ENCODE measurements around the gene NBPF11. TPM values are rescaled to one million over a fixed set of nuclear protein-coding genes. Genes with fewer than 3 reads are reported as not detected.
"Not testable (repeated sequence)": the region's sequence is repeated elsewhere in the genome, so short reads cannot be mapped to it uniquely, and the experiment has no call there.

NBPF11 gene
- total RNA-seq, 2 experiments from 2014 or later: 13.2 to 20.3 TPM

GRCh38 chr1:148081205-148081604 lies 70.9 kb downstream of the NBPF11 start:
- H4K20me1 ChIP-seq (ENCODE audit: insufficient read depth, low read length); POLR2A ChIA-PET; H3K36me3 ChIP-seq (ENCODE audit: insufficient read depth, low read length); BruUV-seq (replicated peaks); H3K4me1 ChIP-seq (ENCODE audit: insufficient read depth, low read length, poor library complexity, severe bottlenecking); H2AFZ ChIP-seq (ENCODE audit: low read length); H3K4me2 ChIP-seq (ENCODE audit: low read length); H3K27ac ChIP-seq (ENCODE audit: low read depth, low read length, poor library complexity, severe bottlenecking); H3K4me3 ChIP-seq (ENCODE audit: low read depth, low read length, poor library complexity, severe bottlenecking); intact Hi-C loops (cut with micrococcal nuclease; ENCODE audit: unreplicated experiment); H3K9me3 ChIP-seq (ENCODE audit: low read length); H3K79me2 ChIP-seq (ENCODE audit: insufficient read depth, low read depth, low read length); H3K9me2 ChIP-seq (ENCODE audit: insufficient read depth, low read length); DNase-seq (ENCODE audit: low spot score); CTCF ChIA-PET (ENCODE audit: unreplicated experiment): not testable (repeated sequence)

DNA sequence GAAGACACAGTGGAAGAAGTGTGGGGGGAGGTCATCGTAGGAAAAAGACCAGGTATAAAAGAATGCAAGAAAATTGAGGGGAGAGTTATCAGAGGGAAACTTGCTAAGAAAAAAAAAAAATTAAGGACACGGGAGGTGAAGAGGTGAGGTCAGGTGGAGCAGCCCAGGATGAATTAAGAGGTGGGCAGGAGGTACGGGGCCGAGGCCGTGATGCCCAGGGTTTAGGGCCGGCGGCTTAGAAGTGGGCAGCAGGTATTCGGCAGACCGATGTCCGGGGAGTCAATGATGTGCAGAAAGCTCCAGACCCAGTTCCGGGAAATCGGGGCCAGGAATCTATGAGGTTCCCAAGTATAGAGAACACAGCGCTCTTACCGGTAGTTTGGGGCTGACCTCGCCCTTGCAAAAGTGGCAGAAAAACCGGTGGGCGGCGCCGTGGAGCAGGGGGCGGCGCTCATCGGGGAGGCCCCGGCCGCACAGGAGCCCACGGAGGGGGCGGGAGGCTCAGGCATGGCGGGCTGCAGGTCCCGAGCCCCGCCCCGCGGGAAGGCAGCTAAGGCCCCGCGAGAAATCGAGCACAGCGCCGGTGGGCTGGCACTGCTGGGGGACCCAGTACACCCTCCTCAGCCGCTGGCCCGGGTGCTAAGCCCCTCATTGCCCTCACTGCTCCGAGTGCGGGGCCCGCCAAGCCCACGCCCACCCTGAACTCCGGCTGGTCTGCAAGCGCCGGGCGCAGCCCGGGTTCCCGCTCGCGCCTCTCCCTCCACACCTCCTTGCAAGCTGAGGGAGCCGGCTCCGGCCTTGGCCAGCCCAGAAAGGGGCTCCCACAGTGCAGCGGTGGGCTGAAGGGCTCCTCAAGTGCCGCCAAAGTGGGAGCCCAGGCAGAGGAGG lies 73.2 kb downstream of the NBPF11 start:
- DNase-seq (ENCODE audit: low spot score); H3K9me3 ChIP-seq (ENCODE audit: low read length); POLR2A ChIA-PET; H4K20me1 ChIP-seq (ENCODE audit: insufficient read depth, low read length); H2AFZ ChIP-seq (ENCODE audit: low read length); H3K79me2 ChIP-seq (ENCODE audit: insufficient read depth, low read depth, low read length); H3K4me2 ChIP-seq (ENCODE audit: low read length); intact Hi-C loops (cut with micrococcal nuclease; ENCODE audit: unreplicated experiment); H3K4me1 ChIP-seq (ENCODE audit: insufficient read depth, low read length, poor library complexity, severe bottlenecking); H3K36me3 ChIP-seq (ENCODE audit: insufficient read depth, low read length); H3K9me2 ChIP-seq (ENCODE audit: insufficient read depth, low read length); CTCF ChIA-PET (ENCODE audit: unreplicated experiment); H3K27ac ChIP-seq (ENCODE audit: low read depth, low read length, poor library complexity, severe bottlenecking); H3K4me3 ChIP-seq (ENCODE audit: low read depth, low read length, poor library complexity, severe bottlenecking); BruUV-seq (replicated peaks): not testable (repeated sequence)

GRCh38 chr1:148078090-148078489 lies 74.0 kb downstream of the NBPF11 start:
- H3K4me2 ChIP-seq (ENCODE audit: low read length); CTCF ChIA-PET (ENCODE audit: unreplicated experiment); H3K4me3 ChIP-seq (ENCODE audit: low read depth, low read length, poor library complexity, severe bottlenecking); H3K9me3 ChIP-seq (ENCODE audit: low read length); H3K36me3 ChIP-seq (ENCODE audit: insufficient read depth, low read length); H3K9me2 ChIP-seq (ENCODE audit: insufficient read depth, low read length); H4K20me1 ChIP-seq (ENCODE audit: insufficient read depth, low read length); POLR2A ChIA-PET; intact Hi-C loops (cut with micrococcal nuclease; ENCODE audit: unreplicated experiment); H3K27ac ChIP-seq (ENCODE audit: low read depth, low read length, poor library complexity, severe bottlenecking); H2AFZ ChIP-seq (ENCODE audit: low read length); DNase-seq (ENCODE audit: low spot score); H3K4me1 ChIP-seq (ENCODE audit: insufficient read depth, low read length, poor library complexity, severe bottlenecking); H3K79me2 ChIP-seq (ENCODE audit: insufficient read depth, low read depth, low read length): not testable (repeated sequence)
- BruUV-seq (replicated peaks): TSS peak; percentile 99

GRCh38 chr1:148077458-148077857 lies 74.6 kb downstream of the NBPF11 start:
- H3K36me3 ChIP-seq (ENCODE audit: insufficient read depth, low read length); DNase-seq (ENCODE audit: low spot score); H3K27ac ChIP-seq (ENCODE audit: low read depth, low read length, poor library complexity, severe bottlenecking); intact Hi-C loops (cut with micrococcal nuclease; ENCODE audit: unreplicated experiment); H3K9me3 ChIP-seq (ENCODE audit: low read length); CTCF ChIA-PET (ENCODE audit: unreplicated experiment); H2AFZ ChIP-seq (ENCODE audit: low read length); H4K20me1 ChIP-seq (ENCODE audit: insufficient read depth, low read length); H3K79me2 ChIP-seq (ENCODE audit: insufficient read depth, low read depth, low read length); H3K4me1 ChIP-seq (ENCODE audit: insufficient read depth, low read length, poor library complexity, severe bottlenecking); H3K4me2 ChIP-seq (ENCODE audit: low read length); BruUV-seq (replicated peaks); POLR2A ChIA-PET; H3K4me3 ChIP-seq (ENCODE audit: low read depth, low read length, poor library complexity, severe bottlenecking); H3K9me2 ChIP-seq (ENCODE audit: insufficient read depth, low read length): not testable (repeated sequence)

GRCh38 chr1:148073392-148073791 lies 78.7 kb downstream of the NBPF11 start:
- H3K79me2 ChIP-seq (ENCODE audit: insufficient read depth, low read depth, low read length); H3K9me2 ChIP-seq (ENCODE audit: insufficient read depth, low read length); POLR2A ChIA-PET; H3K27ac ChIP-seq (ENCODE audit: low read depth, low read length, poor library complexity, severe bottlenecking); H2AFZ ChIP-seq (ENCODE audit: low read length); CTCF ChIA-PET (ENCODE audit: unreplicated experiment); H4K20me1 ChIP-seq (ENCODE audit: insufficient read depth, low read length); H3K4me1 ChIP-seq (ENCODE audit: insufficient read depth, low read length, poor library complexity, severe bottlenecking); H3K36me3 ChIP-seq (ENCODE audit: insufficient read depth, low read length); DNase-seq (ENCODE audit: low spot score); H3K9me3 ChIP-seq (ENCODE audit: low read length); BruUV-seq (replicated peaks); intact Hi-C loops (cut with micrococcal nuclease; ENCODE audit: unreplicated experiment); H3K4me2 ChIP-seq (ENCODE audit: low read length); H3K4me3 ChIP-seq (ENCODE audit: low read depth, low read length, poor library complexity, severe bottlenecking): not testable (repeated sequence)

DNA sequence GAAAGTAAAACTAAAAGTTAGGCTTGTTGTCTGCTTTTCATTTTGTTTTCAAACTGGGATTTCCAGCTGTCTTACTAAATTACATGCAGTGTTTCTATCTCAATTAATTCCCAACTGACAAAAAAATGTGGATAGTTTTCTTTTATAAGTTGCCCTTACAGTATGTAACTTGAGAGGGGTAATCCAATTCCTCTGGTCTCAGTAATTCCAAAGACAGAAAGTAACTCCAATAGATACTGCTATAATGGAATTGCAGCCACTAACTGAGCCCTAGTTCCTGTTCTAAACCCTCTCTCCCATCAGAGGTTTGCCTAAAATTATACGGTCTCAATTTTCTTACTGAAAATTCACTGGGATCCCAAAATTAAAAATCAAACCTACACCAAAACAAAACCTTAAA lies 83.5 kb downstream of the NBPF11 start:
- H3K4me3 ChIP-seq (ENCODE audit: low read depth, low read length, poor library complexity, severe bottlenecking); H3K9me2 ChIP-seq (ENCODE audit: insufficient read depth, low read length); DNase-seq (ENCODE audit: low spot score); H3K4me2 ChIP-seq (ENCODE audit: low read length); CTCF ChIA-PET (ENCODE audit: unreplicated experiment); intact Hi-C loops (cut with micrococcal nuclease; ENCODE audit: unreplicated experiment); H3K79me2 ChIP-seq (ENCODE audit: insufficient read depth, low read depth, low read length); H3K4me1 ChIP-seq (ENCODE audit: insufficient read depth, low read length, poor library complexity, severe bottlenecking); POLR2A ChIA-PET; H4K20me1 ChIP-seq (ENCODE audit: insufficient read depth, low read length); H3K36me3 ChIP-seq (ENCODE audit: insufficient read depth, low read length); H3K27ac ChIP-seq (ENCODE audit: low read depth, low read length, poor library complexity, severe bottlenecking); H2AFZ ChIP-seq (ENCODE audit: low read length); H3K9me3 ChIP-seq (ENCODE audit: low read length); BruUV-seq (replicated peaks): not testable (repeated sequence)

All from OCI-LY7 (cell line).